Nephron (organoid): Measurements from ENCODE around the gene KIRREL3.

Experiments
- H3K27ac Mint-ChIP-seq, 3 experiments: 2 replicates each; pipeline ENCODE4 v1.8.0; 2020; ENCODE audit warnings: mixed read lengths in 3 of 3, mild to moderate bottlenecking in 2 of 3, moderate library complexity in 1 of 3
- H3K27me3 Mint-ChIP-seq: 2 replicates; pipeline ENCODE4 v1.8.0; 2021; ENCODE audit warnings: low read depth, mild to moderate bottlenecking, moderate library complexity, mixed read lengths
- H3K36me3 Mint-ChIP-seq: 2 replicates; pipeline ENCODE4 v1.8.0; 2020; ENCODE audit warnings: low read depth, mixed read lengths
- H3K4me1 Mint-ChIP-seq: 2 replicates; pipeline ENCODE4 v1.8.0; 2020; ENCODE audit warnings: mixed read lengths
- H3K4me3 Mint-ChIP-seq, 3 experiments: 2 replicates each; pipeline ENCODE4 v1.8.0; 2020; ENCODE audit warnings: mild to moderate bottlenecking in 3 of 3, mixed read lengths in 3 of 3, moderate library complexity in 2 of 3
- H3K9me3 Mint-ChIP-seq: 2 replicates; pipeline ENCODE4 v1.8.0; 2020; ENCODE audit warnings: mixed read lengths
- CTCF ChIP-seq, 3 experiments: fragments of 200-600 bp; sonication (generic); IDR thresholded peaks; one replicate each; pipeline ENCODE4 v1.5.0; 2021; ENCODE audit warnings: antibody characterized with exemption in 3 of 3; ENCODE audit not compliant: unreplicated experiment in 3 of 3

The KIRREL3 gene

GRCh38 chr11:126997196-126997595 lies 3.4 kb downstream of the KIRREL3 start:
- Mint-ChIP-seq H3K9me3 (no peaks in the 10 kb centered on the region), H3K4me1 (peaks cover 27% of the 10 kb centered on the region), H3K36me3 (no peaks in the 10 kb centered on the region), H3K4me3 (peak overlapping the region in 2 of 3 experiments; percentile 20 to 27), H3K27ac (peak overlapping the region in 1 of 3 experiments; percentile 4), H3K27me3 (peaks cover 21% of the 10 kb centered on the region)
- no peak for TF ChIP-seq CTCF (IDR thresholded peaks at IDR 0.05; ENCODE audit: unreplicated experiment in 3 of 3)

- H3K4me3 Mint-ChIP-seq = no peak overlapping the region
- no peaks in the 10 kb centered on the region for H3K9me3 Mint-ChIP-seq
- H3K27ac Mint-ChIP-seq = peak overlapping the region in 1 of 3 experiments; percentile 20
Observed at GRCh38 chr11:126996036-126996804, 4.3 kb downstream of the KIRREL3 start.

DNA sequence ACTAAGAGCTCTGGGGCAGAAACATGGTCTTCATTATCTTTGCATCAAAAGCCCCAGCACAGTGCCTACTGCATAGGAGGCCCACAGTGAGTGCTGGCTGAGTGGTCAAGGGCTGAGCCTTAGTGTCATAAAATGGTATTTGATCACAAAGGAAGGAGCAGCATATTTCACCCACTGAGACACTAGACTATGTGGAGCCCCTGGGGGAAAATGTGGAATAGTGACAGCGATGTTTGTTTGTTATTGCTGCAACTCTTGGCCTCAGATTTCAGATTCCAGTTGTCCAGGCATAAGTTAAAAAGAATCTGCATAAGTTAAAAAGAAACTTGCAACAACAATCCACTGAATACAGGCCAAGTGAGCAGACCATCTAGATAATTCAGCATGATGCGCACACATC lies 7.0 kb downstream of the KIRREL3 start:
- no peak overlapping the region for H3K27ac Mint-ChIP-seq
- H3K36me3 Mint-ChIP-seq = no peaks in the 10 kb centered on the region
- H3K9me3 Mint-ChIP-seq = no peaks in the 10 kb centered on the region
- no peak for TF ChIP-seq CTCF (IDR thresholded peaks at IDR 0.05; ENCODE audit: unreplicated experiment in 3 of 3)
- peaks cover 18% of the 10 kb centered on the region for H3K4me1 Mint-ChIP-seq
- peaks cover 30% of the 10 kb centered on the region for H3K27me3 Mint-ChIP-seq
- no peak overlapping the region for H3K4me3 Mint-ChIP-seq

More at GRCh38 chr11:126996036-126996804, 4.3 kb downstream of the KIRREL3 start:
- no peak for TF ChIP-seq CTCF (IDR thresholded peaks at IDR 0.05; ENCODE audit: unreplicated experiment in 3 of 3)
- Mint-ChIP-seq H3K36me3 (no peaks in the 10 kb centered on the region), H3K27me3 (peaks cover 21% of the 10 kb centered on the region), H3K4me1 (peaks cover 18% of the 10 kb centered on the region)

DNA sequence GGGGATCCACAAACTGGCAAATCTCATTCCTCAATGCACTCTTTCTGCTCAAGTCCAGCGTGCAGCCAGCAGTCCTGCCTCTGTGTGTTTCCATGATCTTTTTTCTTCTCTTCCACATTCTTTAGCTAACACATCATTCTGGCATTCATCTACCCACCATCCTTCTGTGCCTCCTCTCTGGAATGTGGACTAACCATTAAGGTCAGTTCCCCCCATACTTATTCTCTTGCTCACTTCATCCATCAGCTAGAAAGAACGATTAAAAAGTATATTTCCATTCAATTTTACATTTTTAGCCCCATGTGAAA lies 7.8 kb downstream of the KIRREL3 start:
- Mint-ChIP-seq H3K36me3 (no peaks in the 10 kb centered on the region), H3K4me1 (peaks cover 18% of the 10 kb centered on the region), H3K27ac (peak overlapping the region in 1 of 3 experiments; percentile 4), H3K4me3 (no peak overlapping the region), H3K27me3 (peaks cover 30% of the 10 kb centered on the region), H3K9me3 (no peaks in the 10 kb centered on the region)
- TF ChIP-seq CTCF (IDR thresholded peaks at IDR 0.05; ENCODE audit: unreplicated experiment in 3 of 3) = no peak

GRCh38 chr11:126992065-126992803 lies 8.3 kb downstream of the KIRREL3 start:
- H3K4me3 Mint-ChIP-seq = no peak overlapping the region
- peaks cover 30% of the 10 kb centered on the region for H3K27me3 Mint-ChIP-seq
- no peaks in the 10 kb centered on the region for H3K36me3 Mint-ChIP-seq
- H3K9me3 Mint-ChIP-seq = no peaks in the 10 kb centered on the region
- no peak for TF ChIP-seq CTCF (IDR thresholded peaks at IDR 0.05; ENCODE audit: unreplicated experiment in 3 of 3)
- H3K27ac Mint-ChIP-seq = peak overlapping the region in 1 of 3 experiments; percentile 4
- peaks cover 13% of the 10 kb centered on the region for H3K4me1 Mint-ChIP-seq
